HG03521 (cell line): ENCODE results near the gene TMED9.
A peak's percentile ranks its signal among the peaks of the same experiment; 100 is the strongest.

Experiments used
- ATAC-seq: cut with Tn5 transposase; IDR thresholded peaks from one replicate; pipeline ENCODE4 v1.9.1; 2021; ENCODE audit warnings: mild to moderate bottlenecking, moderate library complexity; ENCODE audit not compliant: unreplicated experiment

Gene TMED9

GRCh38 chr5:177576169-177576568 is 15.8 kb upstream of the TMED9 start:
- no peak for ATAC-seq

GRCh38 chr5:177578316-177578715 is 13.7 kb upstream of the TMED9 start:
- no peak for ATAC-seq

GRCh38 chr5:177588413-177588909 is 3.5 kb upstream of the TMED9 start:
- ATAC-seq, result no peak

- no peak for ATAC-seq
These were observed 1.6 kb upstream of the TMED9 start for GRCh38 chr5:177590406-177590805.

- ATAC-seq, result no peak
These were observed 353 bp upstream of the TMED9 start for GRCh38 chr5:177591690-177592009.

GRCh38 chr5:177592905-177593304 is 902 bp downstream of the TMED9 start:
- no peak for ATAC-seq

GRCh38 chr5:177593511-177593910 is 1.5 kb downstream of the TMED9 start:
- ATAC-seq, result no peak

GRCh38 chr5:177594071-177594470 is 2.1 kb downstream of the TMED9 start:
- ATAC-seq, result no peak

- no peak for ATAC-seq
These were observed 3.1 kb downstream of the TMED9 start for GRCh38 chr5:177595026-177595585.

- ATAC-seq, result no peak
These were observed 4.2 kb downstream of the TMED9 start for GRCh38 chr5:177595991-177596774.

GRCh38 chr5:177596775-177597238 is 4.8 kb downstream of the TMED9 start:
- ATAC-seq, result no peak

- ATAC-seq, result no peak
These were observed 6.5 kb downstream of the TMED9 start for GRCh38 chr5:177598477-177598876.

GRCh38 chr5:177599731-177600507 is 7.9 kb downstream of the TMED9 start, which contains the start of gene B4GALT7:
Gene B4GALT7, plus strand, starts transcription at chr5:177600132. Its CDS starts 79 bp downstream, at chr5:177600211.
- ATAC-seq, result peak; percentile 92

- ATAC-seq, result no peak
These were observed 8.6 kb downstream of the TMED9 start for GRCh38 chr5:177600508-177601018.

- no peak for ATAC-seq
These were observed 9.1 kb downstream of the TMED9 start for GRCh38 chr5:177601126-177601525.

GRCh38 chr5:177601577-177602457 is 9.8 kb downstream of the TMED9 start:
- ATAC-seq, result no peak

- no peak for ATAC-seq
These were observed 10.4 kb downstream of the TMED9 start for GRCh38 chr5:177602458-177602830.

- no peak for ATAC-seq
These were observed 11.6 kb downstream of the TMED9 start for GRCh38 chr5:177603631-177604030.

GRCh38 chr5:177604116-177604521 is 12.1 kb downstream of the TMED9 start:
- ATAC-seq, result no peak

GRCh38 chr5:177604656-177605055 is 12.7 kb downstream of the TMED9 start:
- no peak for ATAC-seq
